ENCODE data around the gene SLC45A1.

SLC45A1 gene

GRCh38 chr1:8356256-8357209 is 38.6 kb downstream of the SLC45A1 start:
- no peak for DNase-seq

GRCh38 chr1:8357329-8358101 is 39.6 kb downstream of the SLC45A1 start:
- no peak for DNase-seq

- no peak for DNase-seq
Measured at GRCh38 chr1:8358241-8358896, 40.5 kb downstream of the SLC45A1 start.

- no peak for DNase-seq
Measured at GRCh38 chr1:8358897-8359616, 41.1 kb downstream of the SLC45A1 start.

- DNase-seq: no peak
Measured at GRCh38 chr1:8359617-8360481, 41.9 kb downstream of the SLC45A1 start.

- no peak for DNase-seq
Measured at GRCh38 chr1:8360493-8361197, 42.7 kb downstream of the SLC45A1 start.

- no peak for DNase-seq
Measured at GRCh38 chr1:8361198-8361849, 43.4 kb downstream of the SLC45A1 start.

GRCh38 chr1:8362701-8363101 is 44.8 kb downstream of the SLC45A1 start:
- DNase-seq: no peak

- no peak for DNase-seq
Measured at GRCh38 chr1:8363186-8363766, 45.4 kb downstream of the SLC45A1 start.

- no peak for DNase-seq
Measured at GRCh38 chr1:8363767-8364301, 45.9 kb downstream of the SLC45A1 start.

- no peak for DNase-seq
Measured at GRCh38 chr1:8364528-8365442, 46.9 kb downstream of the SLC45A1 start.

GRCh38 chr1:8365661-8366362 is 47.9 kb downstream of the SLC45A1 start:
- no peak for DNase-seq

- DNase-seq: no peak
Measured at GRCh38 chr1:8367571-8368194, 49.8 kb downstream of the SLC45A1 start.

- no peak for DNase-seq
Measured at GRCh38 chr1:8368956-8369639, 51.2 kb downstream of the SLC45A1 start.

GRCh38 chr1:8370046-8370881 is 52.4 kb downstream of the SLC45A1 start:
- no peak for DNase-seq

GRCh38 chr1:8370905-8371315 is 53.0 kb downstream of the SLC45A1 start:
- no peak for DNase-seq

Data from GF-D8 (cell line).